TTC549 (cell line): ENCODE measurements around the gene TBX4.

ENCODE experiments used
- FAIRE-seq: peaks from 2 replicates; lab custom pipeline; 2012; peaks lifted over from hg19 to GRCh38; lab: Jason Lieb, UNC

TBX4 gene

DNA sequence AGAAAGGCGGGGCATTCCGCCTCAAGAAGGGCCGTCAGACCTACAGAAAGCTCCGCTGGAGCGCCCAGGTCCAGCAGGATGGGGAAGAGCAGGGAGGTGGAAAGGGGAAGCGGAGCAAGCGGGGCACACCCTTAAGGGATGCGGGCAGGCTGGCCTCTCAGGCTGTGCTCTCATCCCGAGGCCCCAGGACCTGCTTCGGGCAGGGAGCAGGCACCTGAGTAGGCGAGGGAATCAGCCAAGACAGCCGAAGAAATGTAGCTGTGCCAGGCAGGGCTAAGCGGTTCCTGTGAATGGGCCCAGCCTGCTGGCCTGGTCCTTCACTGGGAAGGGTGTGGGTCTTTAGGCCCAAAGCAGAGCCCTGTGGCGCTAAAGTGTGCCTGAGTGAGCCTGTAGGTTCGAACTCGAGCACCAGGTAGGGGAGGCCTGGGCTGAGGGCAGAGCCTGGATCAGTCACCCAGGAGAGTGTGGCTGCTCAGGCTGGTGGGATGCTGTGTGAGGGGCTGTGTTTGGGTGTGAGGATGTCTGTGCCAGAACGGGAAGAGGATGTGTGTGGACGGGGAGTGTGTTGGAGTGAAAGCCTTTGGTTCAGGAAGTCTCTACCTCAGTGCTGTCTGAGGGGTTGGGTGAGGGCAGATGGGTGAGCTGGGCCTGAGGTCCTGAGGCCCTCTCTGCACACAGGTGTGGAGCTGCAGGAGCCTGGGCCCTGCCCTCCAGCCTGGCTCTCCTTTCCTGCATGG lies 3.3 kb downstream of the TBX4 start:
- FAIRE-seq = no peak

GRCh38 chr17:61456061-61456681 lies 3.9 kb downstream of the TBX4 start:
- no peak for FAIRE-seq

DNA sequence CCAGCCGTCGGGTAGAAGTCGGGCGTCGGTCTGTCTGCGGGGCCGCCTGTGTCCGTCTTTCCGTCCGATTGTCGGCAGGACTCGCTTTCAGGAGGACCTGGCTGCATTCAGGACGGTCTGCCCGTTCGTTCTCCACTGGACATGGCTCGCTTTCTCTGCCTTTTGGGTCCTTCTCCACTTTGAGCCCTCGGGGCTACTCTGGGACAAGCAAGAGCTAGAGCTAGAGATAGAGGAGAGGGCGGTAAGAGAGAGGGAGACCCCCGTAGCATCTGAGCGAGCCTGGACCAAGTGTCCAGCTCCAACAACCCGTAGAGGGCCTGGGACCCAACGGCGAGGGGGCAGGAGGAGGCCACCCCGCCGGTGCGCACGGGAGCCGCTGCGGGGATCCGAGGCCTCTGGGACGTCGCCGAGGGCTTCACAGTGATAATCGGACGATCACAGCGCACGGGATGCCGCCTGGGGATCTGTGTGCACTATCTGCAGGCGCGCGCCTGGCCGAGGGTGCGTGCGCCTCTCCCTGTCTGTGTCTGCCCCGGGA lies 4.5 kb downstream of the TBX4 start:
- no peak for FAIRE-seq

DNA sequence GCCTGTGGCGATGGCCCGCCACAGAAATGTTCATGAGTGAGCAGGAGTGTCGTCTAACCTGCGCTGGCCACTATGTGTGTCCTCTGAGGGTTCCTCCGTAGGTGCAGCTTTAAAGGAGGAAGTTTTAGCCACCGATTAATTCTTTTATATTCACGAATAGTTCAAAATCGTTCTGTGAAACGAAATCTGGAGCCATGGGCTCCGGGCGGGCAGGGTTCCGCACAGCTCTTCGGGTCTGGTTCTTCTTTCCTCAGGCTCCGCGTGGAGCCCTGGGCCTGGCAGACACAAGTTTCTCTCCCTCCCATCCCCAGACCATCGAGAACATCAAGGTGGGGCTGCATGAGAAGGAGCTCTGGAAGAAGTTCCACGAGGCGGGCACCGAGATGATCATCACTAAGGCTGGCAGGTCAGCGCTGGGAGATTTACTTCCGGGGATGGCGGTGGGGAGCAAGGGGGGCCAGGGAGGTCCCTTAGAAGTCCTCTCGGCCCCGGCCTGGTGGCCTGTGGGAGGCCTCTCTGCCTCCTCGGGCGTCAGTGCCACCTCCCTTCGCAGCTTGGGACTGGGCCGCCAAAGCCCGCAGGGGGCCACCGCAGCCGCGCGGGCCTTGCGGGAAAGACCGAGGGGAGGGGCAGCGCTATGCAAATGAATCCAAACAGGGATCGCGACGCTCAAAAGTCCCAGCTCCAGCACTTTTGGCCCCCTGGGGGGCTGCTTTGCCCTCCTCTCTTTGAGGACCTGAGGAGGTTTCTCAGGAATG lies 5.2 kb downstream of the TBX4 start:
- FAIRE-seq = no peak

DNA sequence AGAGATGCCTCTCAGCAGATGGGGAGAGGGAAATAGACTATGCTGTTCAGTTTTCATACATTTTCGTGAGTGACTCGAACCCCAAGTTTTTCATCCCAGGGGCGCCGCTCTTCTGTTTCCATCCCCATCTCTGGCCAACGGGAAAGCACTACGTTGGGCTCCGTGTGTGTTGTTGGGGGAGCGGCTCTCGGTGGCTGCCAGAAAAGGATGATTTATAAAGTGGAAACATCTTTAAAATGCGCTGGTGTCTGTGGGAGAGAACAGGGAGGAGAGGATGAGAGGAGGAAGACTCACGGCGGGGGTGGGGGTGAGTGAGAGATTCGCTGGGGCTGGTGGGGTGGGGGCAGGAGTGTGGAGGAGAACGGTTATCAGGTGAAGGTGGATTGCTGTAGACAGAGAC lies 5.8 kb downstream of the TBX4 start:
- FAIRE-seq = no peak

- no peak for FAIRE-seq
These were observed 6.4 kb downstream of the TBX4 start for GRCh38 chr17:61458421-61459141.

GRCh38 chr17:61459142-61459809 lies 7.1 kb downstream of the TBX4 start:
- FAIRE-seq = no peak

DNA sequence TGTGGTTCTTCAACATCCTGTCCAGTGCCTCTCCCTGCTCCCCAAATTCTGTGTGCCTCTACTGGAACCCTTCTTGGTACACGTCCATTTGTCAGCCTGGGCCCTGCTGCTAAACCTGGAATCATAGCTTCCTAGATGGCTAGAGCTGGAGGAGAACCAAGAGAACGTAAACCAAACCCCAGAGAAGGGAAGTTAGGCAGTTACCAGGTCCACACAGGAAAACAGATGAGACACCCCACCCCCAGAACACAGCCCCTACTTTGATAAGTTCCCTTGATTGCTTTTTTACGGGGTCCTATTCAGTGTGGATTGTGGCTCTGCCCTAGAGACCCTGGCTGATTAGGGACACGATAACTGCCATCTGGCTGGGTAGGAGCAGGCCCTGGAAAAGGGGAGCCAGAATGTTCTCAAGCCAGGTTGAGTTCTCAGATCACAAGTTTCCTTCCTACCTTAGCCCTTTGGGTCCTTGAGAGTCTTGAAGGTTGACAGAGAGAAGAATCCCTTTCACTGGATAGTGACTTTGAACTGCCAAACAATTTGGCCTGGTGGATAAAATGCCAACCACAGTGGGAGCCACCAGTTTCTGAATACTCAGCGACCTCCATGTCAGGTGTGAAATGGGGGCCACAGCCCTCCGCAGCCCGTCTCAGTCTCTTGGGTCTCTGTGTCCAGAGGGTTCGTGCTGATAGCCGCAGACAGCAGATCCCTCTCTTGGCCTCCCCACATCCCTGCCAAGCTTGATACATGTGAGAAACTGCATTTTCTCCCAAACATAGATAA lies 7.9 kb downstream of the TBX4 start:
- FAIRE-seq = no peak

- FAIRE-seq = no peak
These were observed 8.8 kb downstream of the TBX4 start for GRCh38 chr17:61460796-61461585.

GRCh38 chr17:61461586-61461966 lies 9.4 kb downstream of the TBX4 start:
- FAIRE-seq = no peak

DNA sequence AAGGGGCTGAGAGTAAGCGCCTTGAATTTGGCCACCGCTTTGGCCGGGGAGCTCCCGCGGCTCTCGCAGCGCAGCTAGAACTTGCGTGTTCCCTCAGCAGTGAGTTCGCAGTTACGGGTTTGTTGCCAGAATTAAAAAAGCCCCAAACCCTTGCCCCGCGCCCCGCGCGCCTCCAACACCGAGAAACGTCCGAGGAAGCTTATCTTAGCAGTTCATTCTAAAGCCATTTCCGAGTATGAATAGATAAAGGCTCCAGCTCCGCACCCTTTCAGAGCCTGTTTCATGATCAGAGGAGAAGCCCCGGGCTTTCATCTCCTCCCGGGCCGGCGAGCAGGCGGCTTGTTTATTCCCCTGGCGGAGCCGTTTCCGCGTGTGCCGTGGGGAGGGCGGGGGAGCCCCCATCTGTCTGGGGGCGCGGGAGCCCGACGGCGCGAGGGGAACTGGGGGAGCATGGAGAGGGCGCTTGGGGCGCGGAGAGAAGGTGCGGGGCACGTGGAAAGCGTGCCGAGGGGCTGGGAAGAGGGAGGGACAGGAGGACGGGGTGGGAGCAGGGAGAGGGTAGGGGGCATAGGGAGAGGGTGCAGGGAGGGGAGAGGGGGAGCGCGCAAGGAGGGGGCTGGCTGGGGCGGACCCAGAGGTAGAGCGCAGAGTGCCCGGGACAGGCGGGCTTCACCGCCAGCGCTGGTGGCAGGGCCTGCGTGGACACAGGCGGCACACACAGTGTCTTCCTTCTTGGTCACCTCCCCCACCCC lies 9.9 kb downstream of the TBX4 start:
- no peak for FAIRE-seq

- FAIRE-seq = no peak
These were observed 10.6 kb downstream of the TBX4 start for GRCh38 chr17:61462719-61463315.

DNA sequence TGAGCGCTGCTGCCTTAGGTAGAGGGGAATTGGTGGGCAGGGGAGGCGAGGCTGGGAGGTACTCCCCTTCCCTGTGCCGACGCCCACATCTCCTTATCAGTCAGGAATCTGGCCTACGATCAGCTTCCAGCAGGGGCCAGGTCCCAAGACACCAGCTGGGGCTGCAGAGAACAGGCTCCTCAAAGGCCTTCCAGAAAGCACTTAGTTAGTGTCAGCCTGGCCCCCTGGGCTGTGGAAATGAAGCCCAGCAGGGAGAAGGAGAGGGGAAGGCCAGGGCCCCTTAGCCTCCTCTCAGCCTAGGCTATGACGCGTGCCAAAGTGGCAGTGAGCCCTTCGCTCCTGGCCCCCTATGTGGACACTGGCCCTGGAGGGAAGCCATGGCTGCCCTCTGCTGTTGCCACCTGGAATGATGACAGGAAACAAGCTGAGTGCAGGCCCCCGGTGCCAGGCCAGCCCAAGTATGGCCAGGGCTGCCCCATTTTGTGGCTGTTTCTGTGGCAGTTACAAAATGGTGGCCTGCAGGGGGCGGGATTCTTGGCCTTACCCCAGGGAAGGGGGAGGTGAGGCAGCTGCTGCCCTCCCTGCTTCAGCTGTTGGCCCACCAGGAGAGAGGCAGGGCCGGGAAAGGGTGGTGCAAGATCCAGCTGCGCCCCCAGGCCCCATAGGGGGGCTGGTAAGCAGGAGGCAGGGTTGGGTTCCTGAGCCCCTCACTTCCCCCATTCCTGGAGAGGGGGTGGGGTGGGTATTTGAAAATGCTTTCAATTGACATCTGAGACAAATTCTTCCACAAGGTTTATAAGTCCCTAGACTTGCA lies 11.3 kb downstream of the TBX4 start:
- no peak for FAIRE-seq

- no peak for FAIRE-seq
These were observed 12.1 kb downstream of the TBX4 start for GRCh38 chr17:61464130-61464842.

DNA sequence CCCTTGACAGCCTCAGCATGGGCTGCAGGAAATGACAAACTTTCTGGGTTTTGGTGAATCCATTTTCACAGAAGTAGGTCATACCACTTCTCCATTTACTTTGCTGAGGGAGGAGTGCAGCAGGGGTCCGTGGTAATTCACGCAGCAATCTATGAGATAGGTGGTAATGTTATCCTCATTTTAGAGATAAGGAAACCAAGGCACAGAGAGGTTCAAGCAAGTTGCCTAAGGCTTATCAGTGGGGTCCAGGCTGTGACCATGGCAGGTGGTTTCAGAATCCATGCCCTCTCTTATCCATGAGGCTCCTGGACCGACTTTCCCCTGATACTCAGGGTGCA lies 12.6 kb downstream of the TBX4 start:
- no peak for FAIRE-seq

- no peak for FAIRE-seq
These were observed 13.5 kb downstream of the TBX4 start for GRCh38 chr17:61465550-61466237.

DNA sequence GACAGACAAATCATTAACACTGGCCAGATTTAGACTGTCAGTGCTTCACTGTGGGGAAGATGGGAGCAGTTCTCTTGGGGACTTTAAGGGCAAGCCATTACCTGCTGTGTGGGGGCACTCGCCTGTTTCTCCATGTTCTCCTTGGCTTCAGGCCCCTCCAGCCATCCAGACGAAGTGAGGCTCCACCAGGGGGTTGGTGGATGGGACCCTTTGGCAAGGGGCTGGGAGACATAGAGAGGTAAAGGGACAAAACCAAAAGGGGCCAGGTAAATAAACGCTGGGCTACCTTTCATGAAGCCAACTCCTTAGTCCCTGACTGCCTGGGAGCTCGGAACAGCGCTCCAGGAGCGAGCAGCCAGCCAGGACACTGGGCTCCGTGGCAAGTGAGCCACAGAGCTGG lies 14.0 kb downstream of the TBX4 start:
- no peak for FAIRE-seq
